Measurements from ENCODE around the gene FAM216A.
"Not testable (repeated sequence)": the region's sequence is repeated elsewhere in the genome, so short reads cannot be mapped to it uniquely, and the experiment has no call there.

Gene FAM216A, protein sequence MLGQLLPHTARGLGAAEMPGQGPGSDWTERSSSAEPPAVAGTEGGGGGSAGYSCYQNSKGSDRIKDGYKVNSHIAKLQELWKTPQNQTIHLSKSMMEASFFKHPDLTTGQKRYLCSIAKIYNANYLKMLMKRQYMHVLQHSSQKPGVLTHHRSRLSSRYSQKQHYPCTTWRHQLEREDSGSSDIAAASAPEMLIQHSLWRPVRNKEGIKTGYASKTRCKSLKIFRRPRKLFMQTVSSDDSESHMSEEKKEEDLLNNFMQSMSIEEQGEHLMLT

DNA sequence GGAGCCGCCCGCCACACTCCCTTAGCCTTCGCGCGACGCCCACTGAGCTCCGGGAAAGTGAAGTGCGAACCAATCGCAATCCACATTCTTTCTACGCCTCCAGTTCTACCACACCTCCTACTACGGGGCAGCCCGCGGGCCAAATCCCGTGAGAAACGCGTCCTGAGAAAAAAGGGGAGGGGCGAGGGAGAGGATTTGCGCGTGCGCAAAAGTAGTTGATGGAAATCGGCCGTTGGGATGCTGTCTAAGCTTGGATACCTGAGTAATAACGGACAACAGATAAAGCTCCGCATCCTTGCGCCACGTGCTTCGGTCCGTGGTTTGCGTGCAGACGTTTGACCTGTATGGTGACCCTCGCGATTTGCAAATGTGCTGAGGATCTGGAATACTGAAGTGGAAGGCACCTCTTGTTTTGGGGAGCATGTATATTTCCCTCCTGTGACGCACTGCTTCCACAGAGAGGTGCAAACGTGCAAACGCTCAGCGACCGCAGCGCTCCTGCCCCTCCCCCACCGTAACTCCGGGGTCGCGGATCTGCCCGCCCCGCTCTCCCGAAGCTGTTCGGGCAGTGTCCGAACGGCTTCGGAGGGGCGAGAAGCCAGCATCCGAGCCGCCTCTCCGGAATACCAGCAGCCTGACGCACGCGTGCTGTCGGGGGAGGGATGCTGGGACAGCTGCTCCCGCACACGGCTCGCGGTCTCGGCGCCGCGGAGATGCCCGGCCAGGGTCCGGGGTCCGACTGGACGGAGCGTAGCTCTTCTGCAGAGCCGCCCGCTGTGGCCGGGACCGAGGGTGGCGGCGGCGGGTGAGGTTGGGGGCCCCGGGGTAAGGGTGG lies at the start of gene FAM216A, which contains the start of gene GPN3:
Gene FAM216A (plus strand): TSS at position 632 of the 835 bp plus-strand sequence. CDS start 31 bp downstream, at position 663.
Gene GPN3 (minus strand): TSS at position 44 of the 835 bp plus-strand sequence. CDS start 54 bp downstream, outside the sequence.
- TF ChIP-seq, protein P1, sequence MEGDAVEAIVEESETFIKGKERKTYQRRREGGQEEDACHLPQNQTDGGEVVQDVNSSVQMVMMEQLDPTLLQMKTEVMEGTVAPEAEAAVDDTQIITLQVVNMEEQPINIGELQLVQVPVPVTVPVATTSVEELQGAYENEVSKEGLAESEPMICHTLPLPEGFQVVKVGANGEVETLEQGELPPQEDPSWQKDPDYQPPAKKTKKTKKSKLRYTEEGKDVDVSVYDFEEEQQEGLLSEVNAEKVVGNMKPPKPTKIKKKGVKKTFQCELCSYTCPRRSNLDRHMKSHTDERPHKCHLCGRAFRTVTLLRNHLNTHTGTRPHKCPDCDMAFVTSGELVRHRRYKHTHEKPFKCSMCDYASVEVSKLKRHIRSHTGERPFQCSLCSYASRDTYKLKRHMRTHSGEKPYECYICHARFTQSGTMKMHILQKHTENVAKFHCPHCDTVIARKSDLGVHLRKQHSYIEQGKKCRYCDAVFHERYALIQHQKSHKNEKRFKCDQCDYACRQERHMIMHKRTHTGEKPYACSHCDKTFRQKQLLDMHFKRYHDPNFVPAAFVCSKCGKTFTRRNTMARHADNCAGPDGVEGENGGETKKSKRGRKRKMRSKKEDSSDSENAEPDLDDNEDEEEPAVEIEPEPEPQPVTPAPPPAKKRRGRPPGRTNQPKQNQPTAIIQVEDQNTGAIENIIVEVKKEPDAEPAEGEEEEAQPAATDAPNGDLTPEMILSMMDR (IDR thresholded peaks at IDR 0.05; ENCODE audit: low read depth, low read length, missing control alignments), result no peak
- peak within 1 kb of the TSS; percentile 73 for H3K4me3 ChIP-seq (replicated peaks; ENCODE audit: low read depth, low read length)
- peak; percentile 96 for DNase-seq (ENCODE audit: extremely low read depth, low read depth)

DNA sequence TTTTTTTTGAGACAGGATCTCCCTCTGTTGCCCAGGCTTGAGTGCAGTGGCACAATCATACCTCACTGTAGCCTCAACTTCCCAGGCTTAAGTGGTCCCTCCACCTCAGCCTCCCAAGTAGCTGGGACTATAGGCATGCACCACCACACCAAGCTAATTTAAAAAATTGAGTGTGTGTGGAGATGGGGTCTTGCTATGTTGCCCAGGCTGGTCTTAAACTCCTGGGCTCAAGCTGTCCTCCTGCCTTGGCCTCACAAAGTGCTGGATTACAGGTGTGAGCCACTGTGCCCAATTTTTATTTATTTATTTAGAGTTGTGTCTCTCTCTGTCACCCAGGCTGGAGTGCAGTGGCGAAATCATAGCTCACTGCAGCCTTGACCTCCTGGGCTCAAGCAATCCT lies 48.0 kb upstream of the FAM216A start:
- not testable (repeated sequence) for DNase-seq (ENCODE audit: extremely low read depth, low read depth)

DNA sequence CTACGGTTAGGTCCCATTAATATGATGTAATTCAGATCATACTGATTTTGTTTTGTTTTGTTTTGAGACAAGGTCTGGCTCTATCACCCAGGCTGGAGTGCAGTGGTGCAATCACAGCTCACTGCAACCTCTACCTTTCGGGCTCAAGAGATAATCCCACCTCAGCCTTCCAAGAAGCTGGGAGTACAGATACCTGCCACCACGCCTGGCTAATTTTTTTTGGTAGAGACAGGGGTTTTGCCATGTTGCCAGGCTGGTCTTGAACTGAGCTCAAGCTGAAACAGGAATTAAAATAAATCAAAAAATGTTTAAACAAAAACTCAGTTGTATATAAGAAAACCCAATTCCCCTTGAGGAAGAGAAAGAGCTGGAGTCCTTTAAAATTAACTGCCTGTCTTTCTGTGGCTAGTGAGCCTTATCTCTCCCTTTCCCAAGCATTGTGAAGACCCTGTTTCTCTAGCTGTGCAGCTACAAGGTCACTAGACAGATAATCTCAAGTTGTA lies 47.4 kb upstream of the FAM216A start:
- H3K4me3 ChIP-seq (replicated peaks; ENCODE audit: low read depth, low read length), result no peak overlapping the region
- TF ChIP-seq, protein P1 (IDR thresholded peaks at IDR 0.05; ENCODE audit: low read depth, low read length, missing control alignments), result no peak
- no peak for DNase-seq (ENCODE audit: extremely low read depth, low read depth)

More for the DNA sequence above, 48.0 kb upstream of the FAM216A start:
- not testable (repeated sequence) for H3K4me3 ChIP-seq (replicated peaks; ENCODE audit: low read depth, low read length)

DNA sequence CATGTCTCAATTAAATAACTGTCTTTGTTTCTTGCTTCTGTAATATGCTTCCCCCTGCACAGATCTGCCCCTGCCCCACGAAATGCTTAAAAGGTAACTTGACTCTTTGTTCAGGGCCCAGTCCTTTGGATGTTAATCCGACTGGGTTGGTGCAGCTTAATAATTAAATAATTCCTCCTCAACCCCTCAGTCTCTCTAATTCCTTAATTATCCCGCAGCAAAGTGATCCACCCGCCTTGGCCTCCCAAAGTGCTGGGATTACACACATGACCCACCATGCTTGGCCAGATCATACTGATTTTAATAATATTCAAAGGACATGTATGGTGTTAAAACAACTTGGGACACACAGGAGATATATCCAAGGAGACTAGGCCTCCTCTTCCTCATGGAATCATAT lies 46.9 kb upstream of the FAM216A start:
- H3K4me3 ChIP-seq (replicated peaks; ENCODE audit: low read depth, low read length), result no peak overlapping the region
- TF ChIP-seq, protein P1 (IDR thresholded peaks at IDR 0.05; ENCODE audit: low read depth, low read length, missing control alignments), result no peak
- DNase-seq (ENCODE audit: extremely low read depth, low read depth), result no peak

DNA sequence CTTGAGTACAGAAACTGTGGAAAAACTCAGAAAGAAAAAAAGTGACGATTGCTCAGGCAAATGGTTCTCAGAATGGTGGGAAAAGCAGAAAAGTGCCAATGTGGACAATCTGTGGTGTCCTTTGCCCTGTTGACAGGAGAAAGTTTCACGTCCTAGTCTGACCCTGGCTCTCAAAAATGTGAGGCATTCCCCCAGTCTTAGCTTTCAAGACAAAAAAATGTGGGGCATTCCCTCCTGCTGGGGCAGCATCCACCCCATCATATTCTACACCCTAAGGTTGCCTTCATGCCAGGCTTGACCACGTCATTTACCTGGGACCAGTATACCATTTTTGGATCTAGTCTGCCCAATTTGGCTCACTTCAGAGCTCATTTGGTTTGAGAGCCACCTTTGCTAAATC lies 44.4 kb upstream of the FAM216A start:
- TF ChIP-seq, protein P1 (IDR thresholded peaks at IDR 0.05; ENCODE audit: low read depth, low read length, missing control alignments), result no peak

DNA sequence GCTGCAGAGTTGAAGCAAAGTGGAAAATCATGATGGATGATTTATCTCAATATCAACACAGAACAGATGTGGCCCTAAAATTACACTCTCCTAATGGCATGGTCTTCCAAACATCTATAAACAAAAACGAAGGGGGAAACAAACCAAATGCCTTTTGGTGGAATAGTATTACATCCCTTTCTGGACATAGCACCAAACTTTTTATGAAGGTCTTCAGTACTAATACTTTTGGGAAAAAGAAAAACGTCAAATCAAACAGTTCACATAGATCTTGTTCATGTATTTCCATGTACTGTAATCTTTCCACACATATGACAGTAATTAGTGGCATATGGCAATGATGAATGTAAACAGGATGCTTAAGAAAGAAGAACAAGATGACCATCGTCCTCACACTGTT lies 42.2 kb upstream of the FAM216A start:
- 0 out of 2 replicates have a peak overlapping the region, but pooled peaks have one; percentile 3 for H3K4me3 ChIP-seq (replicated peaks; ENCODE audit: low read depth, low read length)
- TF ChIP-seq, protein P1 (IDR thresholded peaks at IDR 0.05; ENCODE audit: low read depth, low read length, missing control alignments), result no peak
- DNase-seq (ENCODE audit: extremely low read depth, low read depth), result peak; percentile 75

More for the DNA sequence above, 44.4 kb upstream of the FAM216A start:
- H3K4me3 ChIP-seq (replicated peaks; ENCODE audit: low read depth, low read length), result no peak overlapping the region
- no peak for DNase-seq (ENCODE audit: extremely low read depth, low read depth)

DNA sequence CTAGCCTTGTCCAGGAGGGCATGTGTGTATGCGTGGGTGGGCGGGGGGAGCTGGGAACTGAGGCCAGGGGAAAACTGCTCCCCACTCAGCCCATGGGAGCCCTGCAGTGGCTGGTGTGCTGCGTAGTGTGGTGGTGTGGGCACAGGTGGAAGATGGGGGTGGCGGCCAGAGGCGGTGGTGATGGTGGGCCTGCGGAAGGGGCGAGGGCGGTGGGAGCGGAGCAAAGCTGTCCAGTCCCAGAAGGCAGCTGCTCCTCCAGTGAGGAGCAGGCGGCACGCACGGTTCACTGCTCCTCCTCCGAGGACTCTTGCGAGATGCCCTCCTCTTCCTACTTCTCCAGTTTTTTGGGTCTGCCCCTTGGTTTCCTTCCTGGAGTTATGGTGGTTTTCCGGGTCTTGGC lies 39.0 kb upstream of the FAM216A start:
- DNase-seq (ENCODE audit: extremely low read depth, low read depth); H3K4me3 ChIP-seq (replicated peaks; ENCODE audit: low read depth, low read length): not testable (repeated sequence)

Data from HFF-Myc (cell line).